Breast epithelium (tissue), 3 donors: ENCODE data around the gene RRAGA.
"Not testable (repeated sequence)": the region's sequence is repeated elsewhere in the genome, so short reads cannot be mapped to it uniquely, and the experiment has no call there.

Experiments
- POLR2A ChIP-seq: fragments of 450-650 bp; IDR thresholded peaks from one replicate; pipeline ENCODE4 v1.6.1; 2016; ENCODE audit warnings: antibody characterized with exemption, mild to moderate bottlenecking, moderate library complexity
- POLR2AphosphoS5 ChIP-seq, 3 donors: sonication (generic); formaldehyde crosslinking; IDR thresholded peaks; one replicate each; pipeline ENCODE4 v1.6.1; 2017; ENCODE audit warnings: antibody characterized with exemption in 3 of 3
- TF ChIP-seq, protein P1 (sequence below), 3 donors: fragments of 450-650 bp; IDR thresholded peaks; one replicate each; pipeline ENCODE4 v1.5.1; 2016 to 2017; ENCODE audit warnings: antibody characterized with exemption in 3 of 3, mild to moderate bottlenecking in 3 of 3, moderate library complexity in 3 of 3

- not testable (repeated sequence) for TF ChIP-seq POLR2A; POLR2AphosphoS5 (IDR thresholded peaks at IDR 0.05)
- TF ChIP-seq, protein P1, sequence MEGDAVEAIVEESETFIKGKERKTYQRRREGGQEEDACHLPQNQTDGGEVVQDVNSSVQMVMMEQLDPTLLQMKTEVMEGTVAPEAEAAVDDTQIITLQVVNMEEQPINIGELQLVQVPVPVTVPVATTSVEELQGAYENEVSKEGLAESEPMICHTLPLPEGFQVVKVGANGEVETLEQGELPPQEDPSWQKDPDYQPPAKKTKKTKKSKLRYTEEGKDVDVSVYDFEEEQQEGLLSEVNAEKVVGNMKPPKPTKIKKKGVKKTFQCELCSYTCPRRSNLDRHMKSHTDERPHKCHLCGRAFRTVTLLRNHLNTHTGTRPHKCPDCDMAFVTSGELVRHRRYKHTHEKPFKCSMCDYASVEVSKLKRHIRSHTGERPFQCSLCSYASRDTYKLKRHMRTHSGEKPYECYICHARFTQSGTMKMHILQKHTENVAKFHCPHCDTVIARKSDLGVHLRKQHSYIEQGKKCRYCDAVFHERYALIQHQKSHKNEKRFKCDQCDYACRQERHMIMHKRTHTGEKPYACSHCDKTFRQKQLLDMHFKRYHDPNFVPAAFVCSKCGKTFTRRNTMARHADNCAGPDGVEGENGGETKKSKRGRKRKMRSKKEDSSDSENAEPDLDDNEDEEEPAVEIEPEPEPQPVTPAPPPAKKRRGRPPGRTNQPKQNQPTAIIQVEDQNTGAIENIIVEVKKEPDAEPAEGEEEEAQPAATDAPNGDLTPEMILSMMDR (IDR thresholded peaks at IDR 0.05): not testable (repeated sequence)
Observed at GRCh38 chr9:19021649-19022048, 27.6 kb upstream of the RRAGA start.
